ENCODE data around the gene FAM156A.
"Not testable (repeated sequence)": the region's sequence is repeated elsewhere in the genome, so short reads cannot be mapped to it uniquely, and the experiment has no call there.

The FAM156A gene

DNA sequence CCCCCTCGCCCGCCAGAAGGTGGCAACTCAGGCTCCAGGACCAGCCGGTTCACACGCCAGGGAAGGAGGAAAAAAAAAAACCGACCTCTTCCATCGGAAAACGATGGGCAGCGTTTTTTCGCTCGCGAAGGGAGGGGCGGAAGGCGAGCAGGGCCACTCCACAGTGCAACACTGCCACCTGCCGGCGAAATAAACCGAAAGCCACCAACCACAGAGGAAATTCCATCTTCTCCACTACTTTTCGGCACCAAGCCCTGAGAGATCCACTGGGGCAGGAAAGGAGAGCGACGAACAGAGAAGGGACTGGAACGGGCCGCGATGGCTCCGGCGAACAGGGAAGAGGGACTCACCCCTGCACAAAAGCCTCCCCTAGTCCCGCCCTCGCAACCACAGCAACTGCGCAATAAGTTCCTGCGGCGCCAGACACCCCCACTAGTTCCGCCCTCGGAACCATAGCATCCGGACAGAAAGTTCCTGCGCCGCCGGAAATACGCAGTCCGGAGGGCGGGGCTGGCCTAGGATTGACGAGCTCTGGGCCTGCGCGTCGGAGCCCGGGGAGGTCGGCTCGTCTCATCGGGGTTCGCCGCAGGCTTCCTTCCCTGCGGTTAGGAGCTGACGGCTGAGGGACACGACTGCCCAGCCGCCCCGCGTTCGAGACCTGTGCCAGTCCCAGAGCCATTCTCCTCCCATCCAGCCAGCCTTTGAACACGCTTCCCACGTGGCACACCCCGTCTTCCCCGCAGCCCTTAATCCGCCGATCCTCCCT, 23.4 kb downstream of the FAM156A start:
- Histone ChIP-seq H3K9me3 (ENCODE audit: control insufficient read depth in 2 of 2, low read length in 2 of 2) (no peaks in the 10 kb centered on the region), H3K4me1 (ENCODE audit: control insufficient read depth in 2 of 2, insufficient read depth in 2 of 2, low read length in 2 of 2) (peaks cover 5 to 8% of the 10 kb centered on the region in 2 donors), H3K9ac (ENCODE audit: low read depth in 1 of 2, low read length in 2 of 2) (peak overlapping the region; percentile 84 to 97), H3K27ac (ENCODE audit: low read depth in 2 of 2, low read length in 2 of 2) (peak overlapping the region; percentile 98), H3K27me3 (ENCODE audit: control insufficient read depth in 2 of 2, insufficient read depth in 2 of 2, low read length in 2 of 2) (no peaks in the 10 kb centered on the region), H3K4me3 (ENCODE audit: low read length in 2 of 2) (peak overlapping the region; percentile 96 to 98), H3K36me3 (ENCODE audit: control insufficient read depth in 2 of 2, insufficient read depth in 2 of 2, low read length in 2 of 2) (no peaks in the 10 kb centered on the region)

DNA sequence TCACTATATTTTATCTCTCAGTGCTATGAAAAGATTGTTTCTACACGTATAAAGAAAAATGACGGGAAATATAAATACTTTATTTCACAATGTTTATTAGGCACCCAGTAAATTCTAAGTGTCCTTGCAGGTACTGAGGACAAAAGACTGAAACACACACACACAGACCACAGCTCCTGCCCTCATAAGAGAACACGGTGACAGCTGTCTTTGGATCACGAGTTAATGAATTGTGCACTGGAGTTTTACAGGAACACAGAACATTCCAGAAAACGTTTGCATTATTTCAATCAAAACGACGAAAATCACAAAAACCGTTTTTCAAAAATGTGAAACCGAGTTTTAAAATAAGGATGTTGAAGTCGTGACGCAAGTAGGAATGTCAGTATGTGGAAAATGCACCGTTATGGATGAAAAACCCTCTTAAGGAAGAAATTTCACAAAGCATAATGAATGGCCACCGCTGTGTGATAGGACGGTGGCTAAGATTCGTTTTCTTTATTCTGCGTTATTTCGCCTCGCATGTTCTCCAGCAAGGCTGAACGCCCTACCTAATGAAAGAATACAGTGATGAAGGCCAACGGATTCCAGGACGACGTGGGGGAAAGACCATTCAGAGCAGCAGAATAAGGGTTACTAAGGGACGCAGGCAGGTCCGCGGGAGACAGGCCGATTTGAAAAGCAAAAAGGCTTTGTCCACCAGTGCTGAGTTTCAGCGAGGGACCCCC, 24.2 kb downstream of the FAM156A start:
- Histone ChIP-seq H3K36me3 (ENCODE audit: control insufficient read depth in 2 of 2, insufficient read depth in 2 of 2, low read length in 2 of 2) (no peaks in the 10 kb centered on the region), H3K9ac (ENCODE audit: low read depth in 1 of 2, low read length in 2 of 2) (peak overlapping the region; percentile 84 to 97), H3K4me1 (ENCODE audit: control insufficient read depth in 2 of 2, insufficient read depth in 2 of 2, low read length in 2 of 2) (peaks cover 5 to 8% of the 10 kb centered on the region in 2 donors), H3K27ac (ENCODE audit: low read depth in 2 of 2, low read length in 2 of 2) (peak overlapping the region; percentile 98), H3K4me3 (ENCODE audit: low read length in 2 of 2) (peak overlapping the region; percentile 96 to 98), H3K9me3 (ENCODE audit: control insufficient read depth in 2 of 2, low read length in 2 of 2) (no peaks in the 10 kb centered on the region), H3K27me3 (ENCODE audit: control insufficient read depth in 2 of 2, insufficient read depth in 2 of 2, low read length in 2 of 2) (no peaks in the 10 kb centered on the region)

DNA sequence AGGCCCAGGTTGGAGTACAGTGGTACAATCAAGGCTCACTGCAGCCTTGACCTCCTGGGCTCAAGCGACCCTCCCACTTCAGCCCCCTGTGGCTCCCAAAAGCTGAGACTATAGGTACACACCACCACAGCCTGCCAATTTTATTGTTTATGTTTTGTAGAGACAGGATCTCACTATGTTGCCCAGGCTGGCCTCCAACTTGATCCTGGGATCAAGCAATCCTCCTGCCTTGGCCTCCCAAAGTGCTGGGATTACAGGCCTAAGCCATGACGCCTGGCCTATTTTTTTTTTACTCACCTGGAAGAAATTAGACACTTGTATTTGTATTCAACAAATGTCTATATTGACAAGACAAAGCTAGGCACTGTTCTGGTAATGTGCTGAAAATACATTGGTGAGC, 25.1 kb downstream of the FAM156A start:
- H3K27ac ChIP-seq (ENCODE audit: low read depth in 2 of 2, low read length in 2 of 2), result no peak overlapping the region
- H3K9me3 ChIP-seq (ENCODE audit: control insufficient read depth in 2 of 2, low read length in 2 of 2), result no peaks in the 10 kb centered on the region
- no peaks in the 10 kb centered on the region for H3K36me3 ChIP-seq (ENCODE audit: control insufficient read depth in 2 of 2, insufficient read depth in 2 of 2, low read length in 2 of 2)
- no peak overlapping the region for H3K4me3 ChIP-seq (ENCODE audit: low read length in 2 of 2)
- H3K27me3 ChIP-seq (ENCODE audit: control insufficient read depth in 2 of 2, insufficient read depth in 2 of 2, low read length in 2 of 2), result no peaks in the 10 kb centered on the region
- H3K4me1 ChIP-seq (ENCODE audit: control insufficient read depth in 2 of 2, insufficient read depth in 2 of 2, low read length in 2 of 2), result peaks cover 5 to 8% of the 10 kb centered on the region in 2 donors
- H3K9ac ChIP-seq (ENCODE audit: low read depth in 1 of 2, low read length in 2 of 2), result no peak overlapping the region

- not testable (repeated sequence) for H3K9ac ChIP-seq (ENCODE audit: low read depth in 1 of 2, low read length in 2 of 2); H3K9me3 ChIP-seq (ENCODE audit: control insufficient read depth in 2 of 2, low read length in 2 of 2); H3K36me3 ChIP-seq (ENCODE audit: control insufficient read depth in 2 of 2, insufficient read depth in 2 of 2, low read length in 2 of 2); H3K4me1 ChIP-seq (ENCODE audit: control insufficient read depth in 2 of 2, insufficient read depth in 2 of 2, low read length in 2 of 2); H3K27me3 ChIP-seq (ENCODE audit: control insufficient read depth in 2 of 2, insufficient read depth in 2 of 2, low read length in 2 of 2); H3K27ac ChIP-seq (ENCODE audit: low read depth in 2 of 2, low read length in 2 of 2); H3K4me3 ChIP-seq (ENCODE audit: low read length in 2 of 2)
These were observed 28.1 kb downstream of the FAM156A start for GRCh38 chrX:52930214-52930613.

GRCh38 chrX:52923781-52924241, 34.5 kb downstream of the FAM156A start:
- no peak overlapping the region for H3K4me3 ChIP-seq (ENCODE audit: low read length in 2 of 2)
- no peak overlapping the region for H3K9ac ChIP-seq (ENCODE audit: low read depth in 1 of 2, low read length in 2 of 2)
- H3K36me3 ChIP-seq (ENCODE audit: control insufficient read depth in 2 of 2, insufficient read depth in 2 of 2, low read length in 2 of 2), result no peaks in the 10 kb centered on the region
- H3K27ac ChIP-seq (ENCODE audit: low read depth in 2 of 2, low read length in 2 of 2), result no peak overlapping the region
- H3K27me3 ChIP-seq (ENCODE audit: control insufficient read depth in 2 of 2, insufficient read depth in 2 of 2, low read length in 2 of 2), result no peaks in the 10 kb centered on the region
- H3K4me1 ChIP-seq (ENCODE audit: control insufficient read depth in 2 of 2, insufficient read depth in 2 of 2, low read length in 2 of 2), result peaks cover 2% of the 10 kb centered on the region in 2 donors
- no peaks in the 10 kb centered on the region for H3K9me3 ChIP-seq (ENCODE audit: control insufficient read depth in 2 of 2, low read length in 2 of 2)

- H3K27ac ChIP-seq (ENCODE audit: low read depth in 2 of 2, low read length in 2 of 2); H3K9me3 ChIP-seq (ENCODE audit: control insufficient read depth in 2 of 2, low read length in 2 of 2); H3K27me3 ChIP-seq (ENCODE audit: control insufficient read depth in 2 of 2, insufficient read depth in 2 of 2, low read length in 2 of 2); H3K4me1 ChIP-seq (ENCODE audit: control insufficient read depth in 2 of 2, insufficient read depth in 2 of 2, low read length in 2 of 2); H3K36me3 ChIP-seq (ENCODE audit: control insufficient read depth in 2 of 2, insufficient read depth in 2 of 2, low read length in 2 of 2); H3K4me3 ChIP-seq (ENCODE audit: low read length in 2 of 2); H3K9ac ChIP-seq (ENCODE audit: low read depth in 1 of 2, low read length in 2 of 2): not testable (repeated sequence)
These were observed 43.6 kb downstream of the FAM156A start for GRCh38 chrX:52914704-52915103.

DNA sequence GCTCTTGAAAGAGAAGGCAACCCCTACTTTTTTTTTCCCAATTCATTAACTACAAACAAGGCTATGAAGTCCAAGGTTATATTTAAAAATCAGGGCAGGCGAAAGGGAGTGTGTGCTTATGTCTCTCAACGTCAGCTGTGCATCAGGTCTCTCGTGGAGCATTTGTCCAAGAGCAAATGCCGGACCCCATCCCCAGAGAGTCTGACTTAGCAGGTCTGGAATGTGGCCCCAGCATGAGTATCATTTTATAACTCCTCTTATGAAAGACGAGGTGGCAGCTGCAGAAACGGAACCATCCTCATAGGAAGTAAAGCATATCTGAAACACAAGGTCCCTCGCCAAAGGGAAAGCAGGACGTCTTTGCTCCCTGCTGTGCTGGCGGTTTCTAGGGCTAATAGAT, 44.6 kb downstream of the FAM156A start:
- H3K4me3 ChIP-seq (ENCODE audit: low read length in 2 of 2); H3K27ac ChIP-seq (ENCODE audit: low read depth in 2 of 2, low read length in 2 of 2); H3K36me3 ChIP-seq (ENCODE audit: control insufficient read depth in 2 of 2, insufficient read depth in 2 of 2, low read length in 2 of 2); H3K27me3 ChIP-seq (ENCODE audit: control insufficient read depth in 2 of 2, insufficient read depth in 2 of 2, low read length in 2 of 2); H3K9me3 ChIP-seq (ENCODE audit: control insufficient read depth in 2 of 2, low read length in 2 of 2); H3K4me1 ChIP-seq (ENCODE audit: control insufficient read depth in 2 of 2, insufficient read depth in 2 of 2, low read length in 2 of 2); H3K9ac ChIP-seq (ENCODE audit: low read depth in 1 of 2, low read length in 2 of 2): not testable (repeated sequence)

DNA sequence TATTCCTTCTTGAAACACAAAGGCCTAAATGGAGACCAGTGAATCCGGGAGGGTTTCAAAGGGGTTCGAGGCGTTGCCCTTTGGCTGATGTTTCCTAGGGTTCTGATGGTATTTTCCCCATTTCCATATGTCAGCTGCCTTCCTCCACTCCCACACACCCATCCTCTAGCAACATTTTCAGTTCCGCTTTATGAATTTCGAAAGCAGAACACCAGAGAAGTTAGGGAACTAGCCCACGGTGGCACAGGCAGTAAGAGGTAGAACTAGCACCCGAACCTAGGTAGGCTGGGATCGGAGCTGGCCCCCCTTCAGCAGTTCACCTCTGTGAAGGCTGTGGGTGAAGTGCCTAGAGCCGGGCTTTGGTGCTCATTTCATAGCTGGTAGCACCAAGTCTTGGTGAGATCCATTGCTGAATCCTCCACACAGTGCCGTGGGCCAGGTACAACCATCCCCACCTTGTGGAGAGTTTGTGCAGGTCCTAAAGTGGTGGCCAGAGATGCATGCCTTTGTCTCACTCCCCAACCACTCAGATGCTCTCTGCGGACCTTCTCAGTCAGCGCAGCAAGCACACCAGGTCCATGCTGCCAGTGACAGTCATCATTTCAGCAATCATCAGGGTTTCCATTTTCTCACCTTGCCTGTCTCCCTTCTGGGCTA, 48.9 kb downstream of the FAM156A start:
- not testable (repeated sequence) for H3K27ac ChIP-seq (ENCODE audit: low read depth in 2 of 2, low read length in 2 of 2); H3K9me3 ChIP-seq (ENCODE audit: control insufficient read depth in 2 of 2, low read length in 2 of 2); H3K36me3 ChIP-seq (ENCODE audit: control insufficient read depth in 2 of 2, insufficient read depth in 2 of 2, low read length in 2 of 2); H3K9ac ChIP-seq (ENCODE audit: low read depth in 1 of 2, low read length in 2 of 2); H3K4me1 ChIP-seq (ENCODE audit: control insufficient read depth in 2 of 2, insufficient read depth in 2 of 2, low read length in 2 of 2); H3K27me3 ChIP-seq (ENCODE audit: control insufficient read depth in 2 of 2, insufficient read depth in 2 of 2, low read length in 2 of 2); H3K4me3 ChIP-seq (ENCODE audit: low read length in 2 of 2)

- H3K27ac ChIP-seq (ENCODE audit: low read depth in 2 of 2, low read length in 2 of 2); H3K9ac ChIP-seq (ENCODE audit: low read depth in 1 of 2, low read length in 2 of 2); H3K9me3 ChIP-seq (ENCODE audit: control insufficient read depth in 2 of 2, low read length in 2 of 2); H3K4me1 ChIP-seq (ENCODE audit: control insufficient read depth in 2 of 2, insufficient read depth in 2 of 2, low read length in 2 of 2); H3K36me3 ChIP-seq (ENCODE audit: control insufficient read depth in 2 of 2, insufficient read depth in 2 of 2, low read length in 2 of 2); H3K27me3 ChIP-seq (ENCODE audit: control insufficient read depth in 2 of 2, insufficient read depth in 2 of 2, low read length in 2 of 2); H3K4me3 ChIP-seq (ENCODE audit: low read length in 2 of 2): not testable (repeated sequence)
These were observed 50.4 kb downstream of the FAM156A start for GRCh38 chrX:52907900-52908299.

- not testable (repeated sequence) for H3K9ac ChIP-seq (ENCODE audit: low read depth in 1 of 2, low read length in 2 of 2); H3K27ac ChIP-seq (ENCODE audit: low read depth in 2 of 2, low read length in 2 of 2); H3K36me3 ChIP-seq (ENCODE audit: control insufficient read depth in 2 of 2, insufficient read depth in 2 of 2, low read length in 2 of 2); H3K4me1 ChIP-seq (ENCODE audit: control insufficient read depth in 2 of 2, insufficient read depth in 2 of 2, low read length in 2 of 2); H3K4me3 ChIP-seq (ENCODE audit: low read length in 2 of 2); H3K27me3 ChIP-seq (ENCODE audit: control insufficient read depth in 2 of 2, insufficient read depth in 2 of 2, low read length in 2 of 2); H3K9me3 ChIP-seq (ENCODE audit: control insufficient read depth in 2 of 2, low read length in 2 of 2)
These were observed 51.2 kb downstream of the FAM156A start for GRCh38 chrX:52907137-52907536.

All from mucosa of rectum (tissue), 2 donors.